Progenitor cell of endocrine pancreas (in vitro differentiated cells): ENCODE measurements around the gene DUSP3. TPM values are rescaled to one million over a fixed set of nuclear protein-coding genes. Genes with fewer than 3 reads are reported as not detected.

ENCODE experiments used
- DNase-seq: peaks from one replicate; pipeline ENCODE4 v3.0.0; 2021; ENCODE audit warnings: low spot score; ENCODE audit not compliant: unreplicated experiment
- H3K27ac Mint-ChIP-seq: 2 replicates; pipeline ENCODE4 v1.8.0; 2021; ENCODE audit warnings: mild to moderate bottlenecking, moderate library complexity, mixed read lengths
- H3K27me3 Mint-ChIP-seq: 2 replicates; pipeline ENCODE4 v1.8.0; 2021; ENCODE audit warnings: mixed read lengths
- H3K36me3 Mint-ChIP-seq: 2 replicates; pipeline ENCODE4 v1.8.0; 2022; ENCODE audit warnings: mixed read lengths; ENCODE audit not compliant: insufficient read depth
- H3K4me1 Mint-ChIP-seq: 2 replicates; pipeline ENCODE4 v1.8.0; 2021; ENCODE audit warnings: low read depth, mixed read lengths
- H3K4me3 Mint-ChIP-seq: 2 replicates; pipeline ENCODE4 v1.8.0; 2021; ENCODE audit warnings: low read depth, mild to moderate bottlenecking, moderate library complexity, mixed read lengths
- H3K9me3 Mint-ChIP-seq: 2 replicates; pipeline ENCODE4 v1.8.0; 2021; ENCODE audit warnings: low read depth, mixed read lengths
- total RNA-seq: library from RNA; stranded (reverse); gene quantifications from 2 replicates; pipeline ENCODE4 v1.2.1, GENCODE V29; 2021
- TF ChIP-seq, protein P1 (sequence below): fragments of 200-600 bp; sonication (generic); IDR thresholded peaks from one replicate; pipeline ENCODE4 v1.5.0; 2021; ENCODE audit warnings: antibody characterized with exemption, mild to moderate bottlenecking; ENCODE audit not compliant: unreplicated experiment

DUSP3 gene
- total RNA-seq, 1 donor from 2014 or later, result 58.0 TPM

DNA sequence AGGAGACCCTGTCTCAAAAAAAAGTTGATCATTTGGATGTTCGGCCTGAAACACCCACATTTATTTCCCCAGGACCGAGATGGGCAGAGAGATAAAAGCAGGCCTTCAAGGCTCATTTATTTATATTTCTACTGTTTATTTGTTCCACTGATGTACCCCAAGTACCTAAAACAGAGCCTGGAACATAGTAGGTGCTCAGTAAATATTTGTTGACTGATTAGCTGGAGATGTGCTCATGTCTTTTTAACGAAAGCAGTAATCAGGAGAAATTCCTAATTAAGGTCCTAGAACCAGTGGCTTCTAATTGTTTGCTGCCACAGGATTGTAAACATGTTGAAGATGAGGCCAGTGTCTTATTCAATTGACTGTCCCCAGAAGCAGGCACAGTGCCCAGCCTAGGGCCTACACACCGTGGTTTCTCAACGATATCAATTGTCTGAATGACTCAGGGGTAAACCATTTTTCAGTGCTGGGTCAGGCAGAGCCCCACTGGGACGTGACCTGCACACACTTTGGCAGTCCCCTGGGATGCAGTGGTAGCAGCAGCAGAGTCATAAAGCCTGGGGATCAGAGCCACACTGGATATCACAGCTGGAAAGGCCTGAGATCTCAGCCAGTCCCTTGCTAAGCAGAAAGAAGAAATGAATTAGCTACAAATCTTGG lies 54.9 kb downstream of the DUSP3 start:
- no peaks in the 10 kb centered on the region for H3K9me3 Mint-ChIP-seq
- TF ChIP-seq, protein P1, sequence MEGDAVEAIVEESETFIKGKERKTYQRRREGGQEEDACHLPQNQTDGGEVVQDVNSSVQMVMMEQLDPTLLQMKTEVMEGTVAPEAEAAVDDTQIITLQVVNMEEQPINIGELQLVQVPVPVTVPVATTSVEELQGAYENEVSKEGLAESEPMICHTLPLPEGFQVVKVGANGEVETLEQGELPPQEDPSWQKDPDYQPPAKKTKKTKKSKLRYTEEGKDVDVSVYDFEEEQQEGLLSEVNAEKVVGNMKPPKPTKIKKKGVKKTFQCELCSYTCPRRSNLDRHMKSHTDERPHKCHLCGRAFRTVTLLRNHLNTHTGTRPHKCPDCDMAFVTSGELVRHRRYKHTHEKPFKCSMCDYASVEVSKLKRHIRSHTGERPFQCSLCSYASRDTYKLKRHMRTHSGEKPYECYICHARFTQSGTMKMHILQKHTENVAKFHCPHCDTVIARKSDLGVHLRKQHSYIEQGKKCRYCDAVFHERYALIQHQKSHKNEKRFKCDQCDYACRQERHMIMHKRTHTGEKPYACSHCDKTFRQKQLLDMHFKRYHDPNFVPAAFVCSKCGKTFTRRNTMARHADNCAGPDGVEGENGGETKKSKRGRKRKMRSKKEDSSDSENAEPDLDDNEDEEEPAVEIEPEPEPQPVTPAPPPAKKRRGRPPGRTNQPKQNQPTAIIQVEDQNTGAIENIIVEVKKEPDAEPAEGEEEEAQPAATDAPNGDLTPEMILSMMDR, result no peak
- H3K4me3 Mint-ChIP-seq, result no peak overlapping the region
- peak overlapping the region; percentile 44 for H3K27ac Mint-ChIP-seq
- no peaks in the 10 kb centered on the region for H3K27me3 Mint-ChIP-seq
- H3K4me1 Mint-ChIP-seq, result peaks cover 26% of the 10 kb centered on the region
- no peaks in the 10 kb centered on the region for H3K36me3 Mint-ChIP-seq
- DNase-seq, result no peak

DNA sequence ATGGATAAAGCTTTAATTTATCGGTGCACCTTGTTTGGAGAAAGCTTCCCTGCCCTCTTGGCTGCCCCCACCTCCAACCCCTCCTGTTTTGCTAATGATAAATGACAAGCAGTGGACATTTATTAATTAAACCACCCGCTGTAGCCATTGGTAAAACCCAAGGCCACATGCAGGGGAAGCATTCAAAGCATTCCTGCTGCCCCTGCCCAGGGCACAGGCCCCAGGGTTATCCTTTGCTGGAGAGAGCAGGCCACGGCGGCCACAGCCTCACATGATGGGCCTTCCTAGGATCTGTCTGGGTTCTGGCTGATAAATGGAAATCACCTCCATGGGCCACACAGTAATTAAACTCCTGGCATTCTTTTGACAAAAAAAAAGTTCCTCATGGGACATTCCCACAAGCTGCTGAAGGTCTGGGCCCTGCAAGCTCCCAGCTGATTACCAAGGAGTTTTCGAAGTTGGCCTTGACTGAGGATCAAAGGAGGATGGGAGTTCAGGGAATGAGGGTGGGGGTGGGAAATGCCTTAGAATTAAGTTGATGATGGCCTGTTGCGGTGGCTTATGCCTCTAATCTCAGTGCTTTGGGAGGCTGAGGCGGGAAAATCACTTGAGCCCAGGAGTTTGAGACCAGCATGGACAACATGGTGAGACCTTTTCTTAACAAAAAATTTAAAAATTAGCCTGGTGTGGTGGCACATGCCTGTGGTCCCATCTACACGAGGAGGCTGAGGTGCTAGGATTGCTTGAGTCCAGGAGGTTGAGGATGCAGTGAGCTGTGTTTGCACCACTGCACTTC lies 55.7 kb downstream of the DUSP3 start:
- no peak for DNase-seq
- no peak overlapping the region for H3K4me3 Mint-ChIP-seq
- no peaks in the 10 kb centered on the region for H3K9me3 Mint-ChIP-seq
- no peaks in the 10 kb centered on the region for H3K36me3 Mint-ChIP-seq
- no peaks in the 10 kb centered on the region for H3K27me3 Mint-ChIP-seq
- H3K27ac Mint-ChIP-seq, result peak overlapping the region; percentile 44
- TF ChIP-seq, protein P1, result no peak
- peaks cover 32% of the 10 kb centered on the region for H3K4me1 Mint-ChIP-seq

DNA sequence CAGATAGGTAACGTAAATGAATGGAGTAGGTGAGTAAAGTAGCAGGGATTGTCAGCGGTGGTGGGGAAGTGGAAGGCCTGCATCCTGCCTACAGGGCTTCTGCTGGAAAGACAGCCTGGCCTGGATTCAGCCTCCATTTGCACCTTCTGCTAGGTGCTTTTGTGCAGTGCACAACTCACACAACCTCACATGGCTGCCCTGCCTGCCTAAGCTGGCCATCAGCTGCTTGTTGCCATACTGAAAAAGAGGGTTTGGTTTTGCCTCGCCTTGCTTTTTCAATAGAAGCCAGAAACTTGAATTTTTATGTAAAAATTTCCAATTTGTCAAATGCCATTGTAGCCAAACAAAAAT lies 56.5 kb downstream of the DUSP3 start:
- no peak overlapping the region for H3K4me3 Mint-ChIP-seq
- TF ChIP-seq, protein P1, result no peak
- peaks cover 32% of the 10 kb centered on the region for H3K4me1 Mint-ChIP-seq
- H3K36me3 Mint-ChIP-seq, result no peaks in the 10 kb centered on the region
- H3K9me3 Mint-ChIP-seq, result no peaks in the 10 kb centered on the region
- H3K27ac Mint-ChIP-seq, result peak overlapping the region; percentile 29
- no peak for DNase-seq
- no peaks in the 10 kb centered on the region for H3K27me3 Mint-ChIP-seq

DNA sequence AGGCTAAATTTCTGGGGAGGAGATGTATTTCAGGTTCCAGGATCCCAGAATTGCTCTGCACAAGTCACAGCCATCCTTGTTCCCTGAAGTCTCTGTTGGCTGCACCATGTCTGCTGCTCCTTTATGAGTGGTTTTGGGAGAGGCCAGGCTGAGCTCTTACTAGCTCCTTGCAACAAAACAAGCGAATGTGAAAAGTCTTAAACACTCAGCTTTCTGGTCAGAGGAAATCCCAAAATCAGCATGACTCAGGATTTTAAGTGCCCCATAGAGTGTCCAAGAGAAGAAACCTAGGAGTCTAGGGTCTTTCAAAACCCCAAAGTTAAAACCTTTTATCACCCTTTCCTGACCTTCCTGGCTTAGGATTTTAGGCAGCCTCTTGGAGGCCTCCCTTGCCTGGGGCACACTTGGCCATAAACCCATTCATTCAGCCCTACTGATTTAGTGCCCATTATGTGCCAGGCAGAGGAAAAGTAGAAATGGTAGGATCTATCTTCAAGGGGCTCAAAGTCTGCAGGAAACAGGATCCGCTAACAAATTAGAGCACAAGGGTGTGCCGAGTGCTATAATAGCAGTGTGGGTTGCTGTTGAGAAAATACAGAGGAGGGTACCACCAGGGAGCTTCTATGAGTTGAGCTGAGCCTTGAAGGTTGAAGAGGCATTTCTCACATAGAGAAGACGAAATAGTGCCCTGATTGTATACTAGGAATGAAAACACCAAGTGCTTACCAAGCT lies 57.1 kb downstream of the DUSP3 start:
- Mint-ChIP-seq H3K27me3 (no peaks in the 10 kb centered on the region), H3K4me1 (peaks cover 32% of the 10 kb centered on the region), H3K36me3 (no peaks in the 10 kb centered on the region), H3K27ac (peak overlapping the region; percentile 13), H3K4me3 (peak overlapping the region; percentile 77), H3K9me3 (no peaks in the 10 kb centered on the region)
- no peak for DNase-seq
- TF ChIP-seq, protein P1, result no peak

DNA sequence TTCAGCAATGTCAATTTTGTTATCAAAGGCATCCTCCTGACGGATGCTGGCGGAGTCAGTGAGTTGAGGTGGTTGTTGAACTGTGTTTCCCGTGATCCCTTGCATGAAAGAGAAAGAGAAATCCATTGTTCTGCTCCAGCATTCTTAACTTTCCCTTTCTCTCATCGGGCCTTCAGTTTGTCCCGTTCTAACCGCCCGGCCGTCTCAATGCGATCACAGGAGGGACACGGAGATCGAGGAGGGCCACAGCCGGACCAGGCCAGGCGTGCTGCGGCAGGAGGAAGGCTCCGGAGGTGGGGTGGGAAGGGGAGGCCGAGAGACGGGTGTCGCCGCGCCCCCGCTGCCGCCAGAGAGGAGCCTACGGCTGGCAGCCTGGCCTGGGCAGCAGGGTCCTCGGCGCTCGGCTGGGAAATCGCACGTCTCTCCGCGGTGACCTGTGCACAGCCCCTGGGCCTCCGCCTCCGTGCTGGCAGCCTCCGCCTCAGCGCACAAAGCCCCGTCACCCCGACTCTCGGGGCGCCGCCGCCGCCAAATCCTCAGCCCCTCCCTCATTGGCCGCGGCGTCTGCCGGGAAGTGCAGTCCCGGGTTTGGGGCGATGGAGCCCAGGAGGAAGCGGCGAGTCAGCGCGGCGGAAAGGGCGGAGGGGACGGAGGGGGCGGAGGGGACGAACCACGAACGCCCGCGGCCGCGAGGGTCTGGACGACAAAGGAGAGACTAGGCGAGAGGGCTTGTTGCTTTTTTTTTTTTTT lies 58.3 kb downstream of the DUSP3 start:
- Mint-ChIP-seq H3K27me3 (peaks cover 1% of the 10 kb centered on the region), H3K9me3 (no peaks in the 10 kb centered on the region), H3K4me3 (peak overlapping the region; percentile 77), H3K27ac (peak overlapping the region; percentile 97), H3K36me3 (no peaks in the 10 kb centered on the region), H3K4me1 (peaks cover 32% of the 10 kb centered on the region)
- TF ChIP-seq, protein P1, result no peak
- DNase-seq, result peak; percentile 60
